K562 (cell line): ENCODE results near the gene LTBP2. TPM values are rescaled to one million over a fixed set of nuclear protein-coding genes. Genes with fewer than 3 reads are reported as not detected.

Experiments
- ATAC-seq: fragments of 200-7000 bp; cut with Tn5 transposase; 3 replicates; pipeline ENCODE4 v1.9.1; 2020; ENCODE audit warnings: moderate library complexity
- BruUV-seq: library from RNA; stranded (reverse); fragments of 400-500 nt; replicated peaks from 2 replicates; lab custom pipeline; 2021; lab: Mats Ljungman, UMichigan
- CTCF ChIA-PET: fragments of 300-600 bp; formaldehyde crosslinking; extraction: SDS; loops from one replicate; lab custom pipeline; 2021; ENCODE audit warnings: low intra/inter-chr PET ratio; lab: Yijun Ruan, JAX
- POLR2A ChIA-PET: fragments of 300-600, 350-650 bp; sonication (Branson Sonifier 250); formaldehyde crosslinking; extraction: SDS; loops from one replicate; lab custom pipeline; 2021; ENCODE audit warnings: antibody characterized with exemption, inconsistent platforms; lab: Yijun Ruan, JAX
- DNase-seq, 4 experiments: peaks; one replicate each; pipeline versions ENCODE4 v3.0.0 to v3.0.0-alpha.2; 2011 to 2018; ENCODE audit warnings: low spot score in 3 of 4, mixed read lengths in 3 of 4; ENCODE audit errors: extremely low read depth in 1 of 4
- FAIRE-seq: peaks from 2 replicates; lab custom pipeline; 2011; peaks lifted over from hg19 to GRCh38; lab: Jason Lieb, UNC
- H2AFZ ChIP-seq: 2 replicates; pipeline ENCODE4 v1.6.0; 2011; ENCODE audit warnings: low read depth, low read length, control low read depth, inconsistent platforms
- H3K27ac ChIP-seq: fragments of 200-600 bp; 3 replicates; pipeline ENCODE4 v1.8.0; 2011; ENCODE audit warnings: low read depth, mild to moderate bottlenecking, control low read depth, inconsistent platforms, low read length, moderate library complexity, mixed read lengths; ENCODE audit errors: extremely low read depth
- H3K27me3 ChIP-seq, 2 experiments: fragments of 300-600 bp in 1 of 2; 2 replicates in 1 of 2; 3 replicates in 1 of 2; pipeline versions ENCODE4 v1.6.0 to v1.8.0; 2011; ENCODE audit warnings: inconsistent platforms in 2 of 2, low read length in 2 of 2, mild to moderate bottlenecking in 1 of 2, mixed read lengths in 1 of 2, moderate library complexity in 1 of 2; ENCODE audit not compliant: control insufficient read depth in 2 of 2, insufficient read depth in 2 of 2
- H3K36me3 ChIP-seq: fragments of 300-600 bp; 3 replicates; pipeline ENCODE4 v1.8.0; 2011; ENCODE audit warnings: mild to moderate bottlenecking, low read length, inconsistent platforms; ENCODE audit not compliant: control insufficient read depth, insufficient read depth
- H3K4me1 ChIP-seq, 2 experiments: fragments of 200-600 bp in 1 of 2; replicated peaks in 1 of 2; 2 replicates in 1 of 2; 3 replicates in 1 of 2; pipeline versions ENCODE4 v1.5.1 to v1.8.0; 2011; ENCODE audit warnings: inconsistent platforms in 2 of 2, low read length in 2 of 2, mild to moderate bottlenecking in 1 of 2, mixed read lengths in 1 of 2, moderate library complexity in 1 of 2; ENCODE audit not compliant: control insufficient read depth in 2 of 2, insufficient read depth in 2 of 2
- H3K4me2 ChIP-seq: 2 replicates; pipeline ENCODE4 v1.6.1; 2011; ENCODE audit warnings: low read length, control low read depth, inconsistent platforms, mixed read lengths; ENCODE audit not compliant: insufficient read depth
- H3K4me3 ChIP-seq: fragments of 200-600 bp; sonication (generic), shearing (Covaris generic); 2 replicates; pipeline ENCODE4 v1.5.1; 2016; ENCODE audit warnings: control low read depth, inconsistent platforms
- H3K79me2 ChIP-seq: fragments of 200-600 bp; 3 replicates; pipeline ENCODE4 v1.8.0; 2011; ENCODE audit warnings: low read length, inconsistent platforms; ENCODE audit not compliant: control insufficient read depth, insufficient read depth
- H3K9ac ChIP-seq, 2 experiments: 2 replicates each; pipeline versions ENCODE4 v1.6.0 to v1.6.1; 2011; ENCODE audit warnings: low read depth in 2 of 2, low read length in 2 of 2, control low read depth in 1 of 2, inconsistent platforms in 1 of 2, mild to moderate bottlenecking in 1 of 2, mixed read lengths in 1 of 2; ENCODE audit not compliant: insufficient read depth in 1 of 2
- H3K9me1 ChIP-seq: one replicate; pipeline ENCODE4 v1.6.0; 2011; ENCODE audit warnings: inconsistent platforms, mild to moderate bottlenecking, low read length, moderate library complexity; ENCODE audit not compliant: control insufficient read depth, insufficient read depth
- H3K9me3 ChIP-seq: replicated peaks from 2 replicates; pipeline ENCODE4 v1.5.1; 2011; ENCODE audit warnings: low read depth, low read length, inconsistent platforms; ENCODE audit not compliant: control insufficient read depth, insufficient read depth
- H4K20me1 ChIP-seq: replicated peaks from 2 replicates; pipeline ENCODE4 v1.6.1; 2011; ENCODE audit warnings: low read length, inconsistent platforms, mixed read lengths; ENCODE audit not compliant: control insufficient read depth, insufficient read depth
- BRCA1 ChIP-seq, 2 experiments: fragments of 450-650 bp in 1 of 2; sonication (generic) in 1 of 2; formaldehyde crosslinking in 1 of 2; IDR thresholded peaks; 2 replicates each; pipeline versions ENCODE4 v1.5.0 to v1.6.1; 2017 to 2020; ENCODE audit warnings: mild to moderate bottlenecking in 1 of 2, missing genetic modification reagents in 1 of 2
- CEBPB ChIP-seq: fragments of 450-650 bp; IDR thresholded peaks from 2 replicates; pipeline ENCODE4 v1.6.1; 2016; ENCODE audit warnings: missing genetic modification characterization, missing compliant biosample characterization
- ELF2 ChIP-seq: fragments of 250-450 bp; sonication (Bioruptor Pico); IDR thresholded peaks from 2 replicates; pipeline ENCODE4 v1.5.0; 2021; ENCODE audit warnings: mild to moderate bottlenecking
- FOXP1 ChIP-seq: sonication (generic); formaldehyde crosslinking; IDR thresholded peaks from 2 replicates; pipeline ENCODE4 v1.8.0; 2022; ENCODE audit warnings: mild to moderate bottlenecking, missing genetic modification reagents
- RBM25 ChIP-seq: fragments of 200-400 bp; formaldehyde crosslinking; IDR thresholded peaks from 2 replicates; pipeline ENCODE4 v1.6.1; 2018; ENCODE audit warnings: low read length, low read depth, moderate library complexity; ENCODE audit not compliant: severe bottlenecking
- RNF2 ChIP-seq: sonication (generic); IDR thresholded peaks from 2 replicates; pipeline ENCODE4 v1.6.1; 2016
- RREB1 ChIP-seq: fragments of 250-450 bp; sonication (Bioruptor Pico); IDR thresholded peaks from 2 replicates; pipeline ENCODE4 v1.4.0; 2020
- STAG1 ChIP-seq: sonication (generic); formaldehyde crosslinking; IDR thresholded peaks from 2 replicates; pipeline ENCODE4 v1.5.0; 2020; ENCODE audit warnings: missing genetic modification reagents, borderline replicate concordance
- STAT5B ChIP-seq: fragments of 250-450 bp; sonication (Bioruptor Pico); IDR thresholded peaks from 2 replicates; pipeline ENCODE4 v1.8.0; 2021; ENCODE audit warnings: mild to moderate bottlenecking, inconsistent platforms
- ZBTB17 ChIP-seq: fragments of 450-650 bp; formaldehyde crosslinking; IDR thresholded peaks from 2 replicates; pipeline ENCODE4 v1.4.0; 2020; ENCODE audit warnings: mild to moderate bottlenecking
- ZBTB7A ChIP-seq: IDR thresholded peaks from 2 replicates; pipeline ENCODE4 v1.6.1; 2011; ENCODE audit warnings: low read depth, mild to moderate bottlenecking, low read length, moderate library complexity, borderline replicate concordance; ENCODE audit not compliant: control insufficient read depth
- ZC3H11A ChIP-seq: IDR thresholded peaks from 2 replicates; pipeline ENCODE4 v1.6.1; 2012; ENCODE audit warnings: low read depth, low read length, improper control_type of control experiment
- ZC3H8 ChIP-seq: fragments of 450-650 bp; IDR thresholded peaks from 2 replicates; pipeline ENCODE4 v1.6.1; 2017
- ZNF436 ChIP-seq: fragments of 250-450, 450-650 bp; sonication (Bioruptor Pico); formaldehyde crosslinking; IDR thresholded peaks from 2 replicates; pipeline ENCODE4 v1.7.0; 2020; ENCODE audit warnings: mild to moderate bottlenecking
- ZNF551 ChIP-seq: fragments of 250-450 bp; sonication (Bioruptor Pico); IDR thresholded peaks from 2 replicates; pipeline ENCODE4 v1.5.0; 2021; ENCODE audit warnings: mild to moderate bottlenecking, moderate library complexity
- WGBS: fragments of 100-300 bp; shearing (Covaris generic); methylation state at CpG from one replicate; pipeline ENCODE4 v1.1.6; 2016; ENCODE audit warnings: low coverage, mixed read lengths; ENCODE audit not compliant: insufficient coverage; ENCODE audit errors: missing lambda C conversion rate; 5-methylcytosine and 5-hydroxymethylcytosine counted together
- in situ Hi-C: fragments of 300-500 bp; cut with MboI; formaldehyde crosslinking; loops from 4 replicates; pipeline ENCODE4 v1.15.0; 2018; ENCODE audit warnings: inconsistent platforms, mixed read lengths
- intact Hi-C: fragments of 100-400 bp; cut with micrococcal nuclease; formaldehyde crosslinking; loops from 2 replicates; pipeline ENCODE4 v1.14.2; 2022
- polyA plus RNA-seq, 8 experiments: library from polyadenylated mRNA; depleted of rRNA in 4 of 8; stranded (reverse) in 5 of 8; unstranded in 3 of 8; fragments of >200 nt; fragmentation: Nextera tagmentation in 2 of 8; fragmentation: Illumina TruSeq in 1 of 8; extraction: Ambion mirVana in 2 of 8; extraction: Trizol in 1 of 8; gene quantifications; 2 replicates each; pipeline versions ENCODE4 v1.2.1 to v1.2.3, GENCODE V29; 2011 to 2014; ENCODE audit warnings: inconsistent platforms in 1 of 8, missing spikeins in 1 of 8
- total RNA-seq, 7 experiments: library from RNA; depleted of rRNA in 6 of 7; stranded (reverse); fragments of >200 nt in 6 of 7; fragmentation: Illumina TruSeq in 2 of 7; extraction: Trizol in 2 of 7; gene quantifications; 2 replicates each; pipeline versions ENCODE4 v1.2.1 to v1.2.3, GENCODE V29; 2011 to 2021; ENCODE audit warnings: low replicate concordance in 1 of 7

The LTBP2 gene
- total and polyA plus RNA-seq, 9 of the 15 experiments (the other 6 are each of a cell fraction or from before 2014, with no cell fraction given): under 0.01 to 0.18 (median 0.03) TPM; not detected in 3

- ChIA-PET POLR2A (interaction anchor here (0.7 kb wide), 1 partner anchor 106 kb away, joined by 3 read pairs; no protein-coding TSS in a partner anchor), CTCF (no interaction called here)
- H3K4me2 ChIP-seq: no peak overlapping the region
- peaks cover 0 to 35% of the 10 kb centered on the region in 2 experiments; a peak in 2 of 5 replicates for H3K27me3 ChIP-seq
- H3K9me3 ChIP-seq: no peaks in the 10 kb centered on the region
- no peak overlapping the region for H2AFZ ChIP-seq
- H3K9me1 ChIP-seq: no peaks in the 10 kb centered on the region
- no peak for FAIRE-seq
- no peak overlapping the region for H3K4me3 ChIP-seq
- WGBS: 15% methylated on average over 13 of the region's 15 CpGs
- in situ Hi-C loops (no loop called here), intact Hi-C loops (no loop called here)
- H3K4me1 ChIP-seq: no peaks in the 10 kb centered on the region; a peak in 2 of 5 replicates
- no peaks in the 10 kb centered on the region for H3K79me2 ChIP-seq
- no peaks in the 10 kb centered on the region for H3K36me3 ChIP-seq
- peak overlapping the region in 1 of 2 experiments; percentile 17; a peak in 1 of 4 replicates for H3K9ac ChIP-seq
- DNase-seq: no peak
- BruUV-seq: no TSS peak
- ATAC-seq: no peak
- no peak overlapping the region for H3K27ac ChIP-seq
- no peaks in the 10 kb centered on the region for H4K20me1 ChIP-seq
- TF ChIP-seq RREB1 (no peak), STAG1 (CRISPR knock-in tag) (no peak), ZBTB17 (CRISPR knock-in tag) (no peak), ZC3H11A (no peak), ELF2 (no peak), ZNF551 (CRISPR knock-in tag) (no peak), STAT5B (no peak), BRCA1 (IDR thresholded peaks at IDR 0.05) (no peak), BRCA1 (CRISPR knock-in tag; IDR thresholded peaks at IDR 0.05) (no peak), ZC3H8 (no peak), ZNF436 (CRISPR knock-in tag) (no peak), ZBTB7A (no peak), RBM25 (no peak), CEBPB (no peak), FOXP1 (CRISPR knock-in tag) (no peak), RNF2 (no peak)
Measured at GRCh38 chr14:74595006-74595735, 16.9 kb downstream of the LTBP2 start.
